ENCODE measurements around the gene LPGAT1.

DNA sequence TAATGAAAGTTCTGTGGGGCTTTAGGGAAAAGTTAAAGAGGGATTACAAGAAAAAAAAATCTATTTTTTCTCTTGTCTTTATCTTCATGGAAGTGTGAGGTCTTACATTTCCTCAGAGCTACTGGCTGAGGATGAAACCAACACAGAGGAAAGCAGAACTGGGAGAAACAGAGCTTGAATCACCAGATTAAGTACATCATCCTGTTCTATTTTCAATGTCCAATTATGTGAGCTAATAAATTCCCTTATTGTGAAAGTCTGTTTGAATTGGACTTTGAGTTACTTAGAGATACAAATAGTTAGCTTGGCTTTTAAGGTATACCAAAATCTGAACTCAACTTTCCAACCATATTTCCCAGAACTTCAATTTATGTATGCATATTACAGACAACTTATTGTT, 69.2 kb downstream of the LPGAT1 start:
- TF ChIP-seq, protein P1, sequence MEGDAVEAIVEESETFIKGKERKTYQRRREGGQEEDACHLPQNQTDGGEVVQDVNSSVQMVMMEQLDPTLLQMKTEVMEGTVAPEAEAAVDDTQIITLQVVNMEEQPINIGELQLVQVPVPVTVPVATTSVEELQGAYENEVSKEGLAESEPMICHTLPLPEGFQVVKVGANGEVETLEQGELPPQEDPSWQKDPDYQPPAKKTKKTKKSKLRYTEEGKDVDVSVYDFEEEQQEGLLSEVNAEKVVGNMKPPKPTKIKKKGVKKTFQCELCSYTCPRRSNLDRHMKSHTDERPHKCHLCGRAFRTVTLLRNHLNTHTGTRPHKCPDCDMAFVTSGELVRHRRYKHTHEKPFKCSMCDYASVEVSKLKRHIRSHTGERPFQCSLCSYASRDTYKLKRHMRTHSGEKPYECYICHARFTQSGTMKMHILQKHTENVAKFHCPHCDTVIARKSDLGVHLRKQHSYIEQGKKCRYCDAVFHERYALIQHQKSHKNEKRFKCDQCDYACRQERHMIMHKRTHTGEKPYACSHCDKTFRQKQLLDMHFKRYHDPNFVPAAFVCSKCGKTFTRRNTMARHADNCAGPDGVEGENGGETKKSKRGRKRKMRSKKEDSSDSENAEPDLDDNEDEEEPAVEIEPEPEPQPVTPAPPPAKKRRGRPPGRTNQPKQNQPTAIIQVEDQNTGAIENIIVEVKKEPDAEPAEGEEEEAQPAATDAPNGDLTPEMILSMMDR (IDR thresholded peaks at IDR 0.05) = no peak
- no peak for TF ChIP-seq POLR2A (IDR thresholded peaks at IDR 0.05)

Data from thyroid gland (tissue), 4 donors.